ENCODE results near the gene NAPA.

Gene NAPA

GRCh38 chr19:47521473-47522180 is 6.8 kb upstream of the NAPA start:
- DNase-seq, result no peak

- DNase-seq, result no peak
Measured at GRCh38 chr19:47520839-47521238, 6.0 kb upstream of the NAPA start.

GRCh38 chr19:47520343-47520806 is 5.5 kb upstream of the NAPA start:
- DNase-seq, result no peak

- DNase-seq, result no peak
Measured at GRCh38 chr19:47518854-47519253, 4.0 kb upstream of the NAPA start.

GRCh38 chr19:47518139-47518538 is 3.3 kb upstream of the NAPA start:
- no peak for DNase-seq

- DNase-seq, result no peak
Measured at GRCh38 chr19:47514151-47514868, 553 bp downstream of the NAPA start.

- DNase-seq, result peak in 1 of 2 donors; percentile 20
Measured at GRCh38 chr19:47512948-47513319, 1.9 kb downstream of the NAPA start.

GRCh38 chr19:47512183-47512947 is 2.5 kb downstream of the NAPA start:
- DNase-seq, result peak; percentile 12 to 19

- DNase-seq, result no peak
Measured at GRCh38 chr19:47511681-47512080, 3.2 kb downstream of the NAPA start.

- no peak for DNase-seq
Measured at GRCh38 chr19:47511128-47511517, 3.7 kb downstream of the NAPA start.

- DNase-seq, result no peak
Measured at GRCh38 chr19:47510516-47511127, 4.2 kb downstream of the NAPA start.

- DNase-seq, result no peak
Measured at GRCh38 chr19:47509973-47510372, 4.9 kb downstream of the NAPA start.

GRCh38 chr19:47509170-47509847 is 5.6 kb downstream of the NAPA start:
- DNase-seq, result no peak

- no peak for DNase-seq
Measured at GRCh38 chr19:47508721-47509120, 6.1 kb downstream of the NAPA start.

GRCh38 chr19:47507924-47508553 is 6.8 kb downstream of the NAPA start:
- no peak for DNase-seq

GRCh38 chr19:47507012-47507411 is 7.9 kb downstream of the NAPA start:
- DNase-seq, result no peak

- no peak for DNase-seq
Measured at GRCh38 chr19:47506459-47506858, 8.4 kb downstream of the NAPA start.

GRCh38 chr19:47505506-47505905 is 9.4 kb downstream of the NAPA start:
- no peak for DNase-seq

- DNase-seq, result no peak
Measured at GRCh38 chr19:47503826-47504150, 11.1 kb downstream of the NAPA start.

- no peak for DNase-seq
Measured at GRCh38 chr19:47503130-47503825, 11.6 kb downstream of the NAPA start.
